K562 (cell line): ENCODE data around the gene TUFM. TPM values are rescaled to one million over a fixed set of nuclear protein-coding genes. Genes with fewer than 3 reads are reported as not detected.

Experiments used
- ATAC-seq: fragments of 200-7000 bp; cut with Tn5 transposase; 3 replicates; pipeline ENCODE4 v1.9.1; 2020; ENCODE audit warnings: moderate library complexity
- Bru-seq: library from RNA; stranded (reverse); fragments of 400-500 nt; gene quantifications from one replicate; lab custom pipeline; 2021; lab: Mats Ljungman, UMichigan
- BruChase-seq, 2 experiments: library from RNA; stranded (reverse); fragments of 400-500 nt; gene quantifications; one replicate each; lab custom pipeline; 2021; lab: Mats Ljungman, UMichigan
- BruUV-seq: library from RNA; stranded (reverse); fragments of 400-500 nt; replicated peaks from 2 replicates; lab custom pipeline; 2021; lab: Mats Ljungman, UMichigan
- CTCF ChIA-PET: fragments of 300-600 bp; formaldehyde crosslinking; extraction: SDS; loops from one replicate; lab custom pipeline; 2021; ENCODE audit warnings: low intra/inter-chr PET ratio; lab: Yijun Ruan, JAX
- POLR2A ChIA-PET: fragments of 300-600, 350-650 bp; sonication (Branson Sonifier 250); formaldehyde crosslinking; extraction: SDS; loops from one replicate; lab custom pipeline; 2021; ENCODE audit warnings: antibody characterized with exemption, inconsistent platforms; lab: Yijun Ruan, JAX
- DNase-seq, 4 experiments: peaks; one replicate each; pipeline versions ENCODE4 v3.0.0 to v3.0.0-alpha.2; 2011 to 2018; ENCODE audit warnings: low spot score in 3 of 4, mixed read lengths in 3 of 4; ENCODE audit errors: extremely low read depth in 1 of 4
- FAIRE-seq: peaks from 2 replicates; lab custom pipeline; 2011; peaks lifted over from hg19 to GRCh38; lab: Jason Lieb, UNC
- H2AFZ ChIP-seq: 2 replicates; pipeline ENCODE4 v1.6.0; 2011; ENCODE audit warnings: low read depth, low read length, control low read depth, inconsistent platforms
- H3K27ac ChIP-seq: fragments of 200-600 bp; 3 replicates; pipeline ENCODE4 v1.8.0; 2011; ENCODE audit warnings: low read depth, mild to moderate bottlenecking, control low read depth, inconsistent platforms, low read length, moderate library complexity, mixed read lengths; ENCODE audit errors: extremely low read depth
- H3K27me3 ChIP-seq, 2 experiments: fragments of 300-600 bp in 1 of 2; 2 replicates in 1 of 2; 3 replicates in 1 of 2; pipeline versions ENCODE4 v1.6.0 to v1.8.0; 2011; ENCODE audit warnings: inconsistent platforms in 2 of 2, low read length in 2 of 2, mild to moderate bottlenecking in 1 of 2, mixed read lengths in 1 of 2, moderate library complexity in 1 of 2; ENCODE audit not compliant: control insufficient read depth in 2 of 2, insufficient read depth in 2 of 2
- H3K36me3 ChIP-seq: fragments of 300-600 bp; 3 replicates; pipeline ENCODE4 v1.8.0; 2011; ENCODE audit warnings: mild to moderate bottlenecking, low read length, inconsistent platforms; ENCODE audit not compliant: control insufficient read depth, insufficient read depth
- H3K4me1 ChIP-seq, 2 experiments: fragments of 200-600 bp in 1 of 2; replicated peaks in 1 of 2; 2 replicates in 1 of 2; 3 replicates in 1 of 2; pipeline versions ENCODE4 v1.5.1 to v1.8.0; 2011; ENCODE audit warnings: inconsistent platforms in 2 of 2, low read length in 2 of 2, mild to moderate bottlenecking in 1 of 2, mixed read lengths in 1 of 2, moderate library complexity in 1 of 2; ENCODE audit not compliant: control insufficient read depth in 2 of 2, insufficient read depth in 2 of 2
- H3K4me2 ChIP-seq: 2 replicates; pipeline ENCODE4 v1.6.1; 2011; ENCODE audit warnings: low read length, control low read depth, inconsistent platforms, mixed read lengths; ENCODE audit not compliant: insufficient read depth
- H3K4me3 ChIP-seq: fragments of 200-600 bp; sonication (generic), shearing (Covaris generic); 2 replicates; pipeline ENCODE4 v1.5.1; 2016; ENCODE audit warnings: control low read depth, inconsistent platforms
- H3K79me2 ChIP-seq: fragments of 200-600 bp; 3 replicates; pipeline ENCODE4 v1.8.0; 2011; ENCODE audit warnings: low read length, inconsistent platforms; ENCODE audit not compliant: control insufficient read depth, insufficient read depth
- H3K9ac ChIP-seq, 2 experiments: 2 replicates each; pipeline versions ENCODE4 v1.6.0 to v1.6.1; 2011; ENCODE audit warnings: low read depth in 2 of 2, low read length in 2 of 2, control low read depth in 1 of 2, inconsistent platforms in 1 of 2, mild to moderate bottlenecking in 1 of 2, mixed read lengths in 1 of 2; ENCODE audit not compliant: insufficient read depth in 1 of 2
- H3K9me1 ChIP-seq: one replicate; pipeline ENCODE4 v1.6.0; 2011; ENCODE audit warnings: inconsistent platforms, mild to moderate bottlenecking, low read length, moderate library complexity; ENCODE audit not compliant: control insufficient read depth, insufficient read depth
- H3K9me3 ChIP-seq: replicated peaks from 2 replicates; pipeline ENCODE4 v1.5.1; 2011; ENCODE audit warnings: low read depth, low read length, inconsistent platforms; ENCODE audit not compliant: control insufficient read depth, insufficient read depth
- H4K20me1 ChIP-seq: replicated peaks from 2 replicates; pipeline ENCODE4 v1.6.1; 2011; ENCODE audit warnings: low read length, inconsistent platforms, mixed read lengths; ENCODE audit not compliant: control insufficient read depth, insufficient read depth
- CBX1 ChIP-seq: sonication (generic); IDR thresholded peaks from 2 replicates; pipeline ENCODE4 v1.6.1; 2016; ENCODE audit warnings: antibody characterized with exemption, low read depth, mild to moderate bottlenecking
- ETV5 ChIP-seq: sonication (generic); formaldehyde crosslinking; IDR thresholded peaks from 2 replicates; pipeline ENCODE4 v1.4.0; 2020; ENCODE audit warnings: low read depth, mild to moderate bottlenecking, missing genetic modification reagents
- FOSL1 ChIP-seq: fragments of 200-800 bp; sonication (Bioruptor generic); conservative IDR thresholded peaks from 2 replicates; pipeline ENCODE4 v1.6.1; 2016; ENCODE audit warnings: missing genetic modification characterization, missing compliant biosample characterization
- NCOR1 ChIP-seq: fragments of 450-650 bp; IDR thresholded peaks from 2 replicates; pipeline ENCODE4 v1.6.1; 2016; ENCODE audit warnings: mild to moderate bottlenecking, moderate library complexity
- RBFOX2 ChIP-seq: fragments of 200-400 bp; formaldehyde crosslinking; IDR thresholded peaks from 2 replicates; pipeline ENCODE4 v1.6.1; 2017; ENCODE audit warnings: low read depth, mild to moderate bottlenecking, low read length, moderate library complexity
- ZNF23 ChIP-seq: fragments of 250-450 bp; sonication (Bioruptor Pico); IDR thresholded peaks from 2 replicates; pipeline ENCODE4 v1.4.0; 2020; ENCODE audit warnings: mild to moderate bottlenecking
- ZNF384 ChIP-seq: IDR thresholded peaks from 2 replicates; pipeline ENCODE4 v1.6.1; 2012; ENCODE audit warnings: low read depth, low read length, improper control_type of control experiment
- WGBS: fragments of 100-300 bp; shearing (Covaris generic); methylation state at CpG from one replicate; pipeline ENCODE4 v1.1.6; 2016; ENCODE audit warnings: low coverage, mixed read lengths; ENCODE audit not compliant: insufficient coverage; ENCODE audit errors: missing lambda C conversion rate; 5-methylcytosine and 5-hydroxymethylcytosine counted together
- in situ Hi-C: fragments of 300-500 bp; cut with MboI; formaldehyde crosslinking; loops from 4 replicates; pipeline ENCODE4 v1.15.0; 2018; ENCODE audit warnings: inconsistent platforms, mixed read lengths
- intact Hi-C: fragments of 100-400 bp; cut with micrococcal nuclease; formaldehyde crosslinking; loops from 2 replicates; pipeline ENCODE4 v1.14.2; 2022
- long read RNA-seq, 3 experiments: library from polyadenylated mRNA in 2 of 3; library from RNA in 1 of 3; unstranded in 2 of 3; stranded (forward) in 1 of 3; transcript quantifications; one replicate each; pipeline ENCODE4 v2.0.0, GENCODE V29; 2019 to 2022
- polyA minus RNA-seq, 3 experiments: library from RNA; depleted of rRNA, polyadenylated mRNA; stranded (reverse); fragments of >200 nt; gene quantifications; 2 replicates each; pipeline ENCODE4 v1.2.3, GENCODE V29; 2011
- polyA plus RNA-seq, 8 experiments: library from polyadenylated mRNA; depleted of rRNA in 4 of 8; stranded (reverse) in 5 of 8; unstranded in 3 of 8; fragments of >200 nt; fragmentation: Nextera tagmentation in 2 of 8; fragmentation: Illumina TruSeq in 1 of 8; extraction: Ambion mirVana in 2 of 8; extraction: Trizol in 1 of 8; gene quantifications; 2 replicates each; pipeline versions ENCODE4 v1.2.1 to v1.2.3, GENCODE V29; 2011 to 2014; ENCODE audit warnings: inconsistent platforms in 1 of 8, missing spikeins in 1 of 8
- total RNA-seq, 7 experiments: library from RNA; depleted of rRNA in 6 of 7; stranded (reverse); fragments of >200 nt in 6 of 7; fragmentation: Illumina TruSeq in 2 of 7; extraction: Trizol in 2 of 7; gene quantifications; 2 replicates each; pipeline versions ENCODE4 v1.2.1 to v1.2.3, GENCODE V29; 2011 to 2021; ENCODE audit warnings: low replicate concordance in 1 of 7
- TF ChIP-seq, protein P1 (sequence below), 2 experiments: IDR thresholded peaks; 2 replicates each; pipeline ENCODE4 v1.6.1; 2012; ENCODE audit warnings: improper control_type of control experiment in 2 of 2, low read depth in 2 of 2, low read length in 2 of 2, borderline replicate concordance in 1 of 2
- TF ChIP-seq, protein P2 (sequence below): fragments of 450-650 bp; formaldehyde crosslinking; IDR thresholded peaks from 2 replicates; pipeline ENCODE4 v1.4.0; 2020; ENCODE audit warnings: mild to moderate bottlenecking, mixed read lengths

TUFM gene
- 141 and 307 TPM in 2 replicates for total RNA-seq (2011; cell fraction: chromatin; rRNA removed; ENCODE audit: low replicate concordance)
- 333 and 347 TPM in 2 replicates for total RNA-seq (2011; cell fraction: nucleolus; rRNA removed)
- 204 and 233 TPM in 2 replicates for total RNA-seq (2011; cell fraction: nucleoplasm; rRNA removed)
- total RNA-seq (2014; rRNA removed), result 366 and 468 TPM in 2 replicates
- 202 and 249 TPM in 2 replicates for total RNA-seq (2014; rRNA removed; fragmentation: Illumina TruSeq; extraction: Trizol)
- total RNA-seq (2015; rRNA removed; fragmentation: Illumina TruSeq; extraction: Trizol), result 255 and 256 TPM in 2 replicates
- 410 and 434 TPM in 2 replicates for total RNA-seq (2021)
- 174 and 217 TPM in 2 replicates for polyA plus RNA-seq (2011; rRNA removed)
- polyA plus RNA-seq (2011; cell fraction: cytosol; rRNA removed), result 203 and 308 TPM in 2 replicates
- polyA plus RNA-seq (2011; cell fraction: nucleus; rRNA removed), result 506 and 760 TPM in 2 replicates
- polyA plus RNA-seq (2012), result 267 and 370 TPM in 2 replicates
- polyA plus RNA-seq (2014; fragmentation: Illumina TruSeq; extraction: Trizol), result 354 and 374 TPM in 2 replicates
- polyA plus RNA-seq (2014; fragmentation: Nextera tagmentation; extraction: Ambion mirVana), result 10 to 100 TPM; 34.1 to 71.2 TPM
- 275 and 298 TPM in 2 replicates for polyA plus RNA-seq (2014; rRNA removed)
- 73.7 and 83.7 TPM in 2 replicates for polyA minus RNA-seq (2011; rRNA and poly(A)+ RNA removed)
- 105 and 124 TPM in 2 replicates for polyA minus RNA-seq (2011; cell fraction: cytosol; rRNA and poly(A)+ RNA removed)
- 69.0 and 71.4 TPM in 2 replicates for polyA minus RNA-seq (2011; cell fraction: nucleus; rRNA and poly(A)+ RNA removed)
- percentile 96 among the genes with signal in this experiment for Bru-seq, nascent RNA
- BruChase-seq, experiment 1, labeled RNA remaining after a 2-hour chase, result percentile 94 among the genes with signal in this experiment
- BruChase-seq, experiment 2, labeled RNA remaining after a 6-hour chase, result percentile 95 among the genes with signal in this experiment
- long read RNA-seq, experiment 1, transcript TUFM-204 (3 exons, 814 nt), result minor isoform, 32 of 1,568 reads
- long read RNA-seq, experiment 1, transcript TUFM-201 (10 exons, 2,071 nt), result major isoform, 1,062 of 1,568 reads
- long read RNA-seq, experiment 1, partial matches to known transcripts, result 304 of 1,568 reads
- long read RNA-seq, experiment 1, other reads (novel, unspliced or antisense), result 170 of 1,568 reads
- long read RNA-seq, experiment 2, transcript TUFM-204 (3 exons, 814 nt), result minor isoform, 12 of 730 reads
- long read RNA-seq, experiment 2, transcript TUFM-201 (10 exons, 2,071 nt), result major isoform, 545 of 730 reads
- long read RNA-seq, experiment 2, partial matches to known transcripts, result 99 of 730 reads
- long read RNA-seq, experiment 2, other reads (novel, unspliced or antisense), result 73 of 730 reads
- long read RNA-seq, experiment 3, transcript TUFM-201 (10 exons, 2,071 nt), result major isoform, 1,436 of 1,515 reads
- long read RNA-seq, experiment 3, partial matches to known transcripts, result 28 of 1,515 reads
- long read RNA-seq, experiment 3, other reads (novel, unspliced or antisense), result 50 of 1,515 reads

DNA sequence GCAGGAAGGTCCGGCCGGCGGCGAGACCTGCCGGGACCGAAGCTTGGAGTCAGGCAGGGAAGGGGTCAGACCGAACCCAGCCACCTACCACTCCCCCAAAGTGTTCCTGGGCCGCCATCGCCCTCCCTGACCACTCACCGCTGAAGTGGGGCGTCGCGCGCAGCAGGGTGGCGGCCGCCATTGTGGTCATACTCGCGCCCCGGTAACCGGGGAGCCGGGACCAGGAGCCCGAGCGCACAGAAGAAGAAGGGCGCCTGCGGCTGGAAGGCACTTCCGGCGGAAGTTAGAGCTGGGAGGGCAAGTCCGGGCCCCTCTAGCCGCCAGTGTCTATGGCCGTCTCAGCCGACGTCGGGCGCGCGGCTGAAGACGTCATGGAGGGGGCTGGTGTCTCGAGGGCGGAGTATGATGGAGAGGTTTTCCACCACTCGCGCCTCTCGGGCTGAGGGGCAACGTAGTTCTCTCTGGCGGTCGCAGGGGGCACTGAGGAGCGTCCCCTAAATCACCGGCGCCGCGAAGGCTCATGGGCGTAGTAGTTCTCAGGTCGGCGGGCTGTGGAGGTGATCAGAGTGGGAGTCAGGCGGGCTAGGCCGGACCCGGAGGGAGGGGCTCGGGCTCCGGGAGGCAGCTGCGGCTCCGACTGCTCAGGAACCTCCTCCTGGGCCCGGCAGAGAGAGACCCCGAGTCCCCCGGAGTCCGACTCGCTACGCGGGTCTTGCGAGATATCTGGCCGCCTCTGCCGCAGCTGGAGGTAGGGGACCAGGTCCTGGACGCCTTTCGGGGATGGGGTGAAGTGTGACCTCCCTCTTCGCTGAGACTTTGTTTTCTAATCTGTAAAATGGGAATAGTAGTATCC, at the start of gene TUFM:
TSS of gene TUFM (minus strand) at position 269 of the 853 bp plus-strand sequence. CDS start at position 190, 79 bp downstream.
- peak within 1 kb of the TSS; percentile 98 for H3K4me2 ChIP-seq
- peak within 1 kb of the TSS; percentile 81 to 99 for H3K9ac ChIP-seq
- ChIA-PET POLR2A (interaction anchor here (0.6 to 10.1 kb wide), 7 partner anchors 10 to 98 kb away, joined by 3 to 100 read pairs (median 14); partner anchors contain the start of gene SH2B1), CTCF (interaction anchor here (0.6 to 1.1 kb wide), 2 partner anchors 17 to 1186 kb away, joined by 3 to 5 read pairs; partner anchors contain the start of gene SH2B1)
- no peaks in the 10 kb centered on the region for H3K9me1 ChIP-seq
- DNase-seq (peak; percentile 91 to 99 (median 94)), ATAC-seq (peak; percentile 96), FAIRE-seq (peak; percentile 100)
- no peaks in the 10 kb centered on the region for H3K27me3 ChIP-seq
- peaks cover 37% of the 10 kb centered on the region for H3K36me3 ChIP-seq
- H4K20me1 ChIP-seq, result no peaks in the 10 kb centered on the region
- peak within 1 kb of the TSS; percentile 94 for H2AFZ ChIP-seq
- H3K4me3 ChIP-seq, result peak within 1 kb of the TSS; percentile 98
- in situ Hi-C loops, result no loop called here
- H3K4me1 ChIP-seq, result peaks cover 4 to 24% of the 10 kb centered on the region in 2 experiments; a peak in 3 of 5 replicates
- H3K9me3 ChIP-seq, result no peaks in the 10 kb centered on the region
- WGBS, result 2% methylated on average over 54 of the region's 73 CpGs
- H3K79me2 ChIP-seq, result peaks cover 36% of the 10 kb centered on the region
- intact Hi-C loops, result loop anchor here (1.0 to 5.0 kb wide), 2 partner anchors 17 to 36 kb away; partner anchors contain the start of gene SH2B1
- no TSS peak for BruUV-seq
- H3K27ac ChIP-seq, result peak within 1 kb of the TSS; percentile 87
- TF ChIP-seq FOSL1 (tag) (peak; percentile 51), CBX1 (peak; percentile 68; the same call in 1 of the 2 replicates), RBFOX2 (peak; percentile 94), ZNF384 (peak; percentile 41; the same call in 1 of the 2 replicates), ETV5 (CRISPR knock-in tag) (peak; percentile 78; the same call in 1 of the 2 replicates), NCOR1 (peak; percentile 4; the same call in 1 of the 2 replicates), ZNF23 (CRISPR knock-in tag) (no peak)
- TF ChIP-seq, protein P1, sequence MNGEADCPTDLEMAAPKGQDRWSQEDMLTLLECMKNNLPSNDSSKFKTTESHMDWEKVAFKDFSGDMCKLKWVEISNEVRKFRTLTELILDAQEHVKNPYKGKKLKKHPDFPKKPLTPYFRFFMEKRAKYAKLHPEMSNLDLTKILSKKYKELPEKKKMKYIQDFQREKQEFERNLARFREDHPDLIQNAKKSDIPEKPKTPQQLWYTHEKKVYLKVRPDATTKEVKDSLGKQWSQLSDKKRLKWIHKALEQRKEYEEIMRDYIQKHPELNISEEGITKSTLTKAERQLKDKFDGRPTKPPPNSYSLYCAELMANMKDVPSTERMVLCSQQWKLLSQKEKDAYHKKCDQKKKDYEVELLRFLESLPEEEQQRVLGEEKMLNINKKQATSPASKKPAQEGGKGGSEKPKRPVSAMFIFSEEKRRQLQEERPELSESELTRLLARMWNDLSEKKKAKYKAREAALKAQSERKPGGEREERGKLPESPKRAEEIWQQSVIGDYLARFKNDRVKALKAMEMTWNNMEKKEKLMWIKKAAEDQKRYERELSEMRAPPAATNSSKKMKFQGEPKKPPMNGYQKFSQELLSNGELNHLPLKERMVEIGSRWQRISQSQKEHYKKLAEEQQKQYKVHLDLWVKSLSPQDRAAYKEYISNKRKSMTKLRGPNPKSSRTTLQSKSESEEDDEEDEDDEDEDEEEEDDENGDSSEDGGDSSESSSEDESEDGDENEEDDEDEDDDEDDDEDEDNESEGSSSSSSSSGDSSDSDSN (IDR thresholded peaks at IDR 0.05; ENCODE audit: borderline replicate concordance in 1 of 2, low read depth in 2 of 2, low read length in 2 of 2), result peak in 1 of 2 experiments; percentile 19; a peak in 2 of 4 replicates
- TF ChIP-seq, protein P2, sequence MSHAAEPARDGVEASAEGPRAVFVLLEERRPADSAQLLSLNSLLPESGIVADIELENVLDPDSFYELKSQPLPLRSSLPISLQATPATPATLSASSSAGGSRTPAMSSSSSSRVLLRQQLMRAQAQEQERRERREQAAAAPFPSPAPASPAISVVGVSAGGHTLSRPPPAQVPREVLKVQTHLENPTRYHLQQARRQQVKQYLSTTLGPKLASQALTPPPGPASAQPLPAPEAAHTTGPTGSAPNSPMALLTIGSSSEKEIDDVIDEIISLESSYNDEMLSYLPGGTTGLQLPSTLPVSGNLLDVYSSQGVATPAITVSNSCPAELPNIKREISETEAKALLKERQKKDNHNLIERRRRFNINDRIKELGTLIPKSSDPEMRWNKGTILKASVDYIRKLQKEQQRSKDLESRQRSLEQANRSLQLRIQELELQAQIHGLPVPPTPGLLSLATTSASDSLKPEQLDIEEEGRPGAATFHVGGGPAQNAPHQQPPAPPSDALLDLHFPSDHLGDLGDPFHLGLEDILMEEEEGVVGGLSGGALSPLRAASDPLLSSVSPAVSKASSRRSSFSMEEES (CRISPR knock-in tag), result no peak
